Cardiac fibroblast (primary cell): ENCODE measurements around the gene KL.

ENCODE experiments used
- DNase-seq, 2 donors: peaks; one replicate each; pipeline versions ENCODE4 v3.0.0 to v3.0.0-alpha.2; 2010; ENCODE audit warnings: low read depth in 2 of 2
- H3K4me3 ChIP-seq, 2 donors: replicated peaks in 1 of 2; 1 replicate in 1 of 2; 2 replicates in 1 of 2; pipeline ENCODE4 v1.5.1; 2011; ENCODE audit warnings: low read depth in 2 of 2, low read length in 2 of 2, mild to moderate bottlenecking in 2 of 2, moderate library complexity in 1 of 2
- TF ChIP-seq, protein P1 (sequence below): IDR thresholded peaks from one replicate; pipeline ENCODE4 v1.5.1; 2011; ENCODE audit warnings: low read depth, mild to moderate bottlenecking, low read length, inconsistent platforms

KL gene

GRCh38 chr13:33003458-33004019 lies 12.7 kb upstream of the KL start:
- no peak for DNase-seq
- H3K4me3 ChIP-seq = no peak overlapping the region
- TF ChIP-seq, protein P1, sequence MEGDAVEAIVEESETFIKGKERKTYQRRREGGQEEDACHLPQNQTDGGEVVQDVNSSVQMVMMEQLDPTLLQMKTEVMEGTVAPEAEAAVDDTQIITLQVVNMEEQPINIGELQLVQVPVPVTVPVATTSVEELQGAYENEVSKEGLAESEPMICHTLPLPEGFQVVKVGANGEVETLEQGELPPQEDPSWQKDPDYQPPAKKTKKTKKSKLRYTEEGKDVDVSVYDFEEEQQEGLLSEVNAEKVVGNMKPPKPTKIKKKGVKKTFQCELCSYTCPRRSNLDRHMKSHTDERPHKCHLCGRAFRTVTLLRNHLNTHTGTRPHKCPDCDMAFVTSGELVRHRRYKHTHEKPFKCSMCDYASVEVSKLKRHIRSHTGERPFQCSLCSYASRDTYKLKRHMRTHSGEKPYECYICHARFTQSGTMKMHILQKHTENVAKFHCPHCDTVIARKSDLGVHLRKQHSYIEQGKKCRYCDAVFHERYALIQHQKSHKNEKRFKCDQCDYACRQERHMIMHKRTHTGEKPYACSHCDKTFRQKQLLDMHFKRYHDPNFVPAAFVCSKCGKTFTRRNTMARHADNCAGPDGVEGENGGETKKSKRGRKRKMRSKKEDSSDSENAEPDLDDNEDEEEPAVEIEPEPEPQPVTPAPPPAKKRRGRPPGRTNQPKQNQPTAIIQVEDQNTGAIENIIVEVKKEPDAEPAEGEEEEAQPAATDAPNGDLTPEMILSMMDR = no peak

DNA sequence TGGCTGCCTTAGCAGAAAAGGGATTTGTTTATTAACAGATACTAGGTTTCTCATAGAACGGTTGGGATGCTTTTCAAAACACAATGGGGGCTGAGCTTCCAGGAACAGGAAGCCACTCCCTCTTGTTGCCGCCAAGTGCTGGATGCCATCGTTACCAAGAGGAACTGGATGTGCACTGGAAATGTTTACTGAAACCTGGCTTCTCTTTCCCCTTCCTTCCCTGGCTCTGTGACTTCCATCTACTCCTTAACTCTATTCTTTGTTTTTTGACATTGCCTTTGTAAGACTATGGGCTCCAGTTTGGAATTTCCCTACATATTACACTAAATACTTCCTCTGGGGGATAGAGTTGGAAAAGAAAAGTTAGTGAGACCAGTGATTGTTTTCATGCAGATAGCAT lies 11.7 kb upstream of the KL start:
- TF ChIP-seq, protein P1 = no peak
- peak; percentile 43 to 78 for DNase-seq
- H3K4me3 ChIP-seq = no peak overlapping the region

DNA sequence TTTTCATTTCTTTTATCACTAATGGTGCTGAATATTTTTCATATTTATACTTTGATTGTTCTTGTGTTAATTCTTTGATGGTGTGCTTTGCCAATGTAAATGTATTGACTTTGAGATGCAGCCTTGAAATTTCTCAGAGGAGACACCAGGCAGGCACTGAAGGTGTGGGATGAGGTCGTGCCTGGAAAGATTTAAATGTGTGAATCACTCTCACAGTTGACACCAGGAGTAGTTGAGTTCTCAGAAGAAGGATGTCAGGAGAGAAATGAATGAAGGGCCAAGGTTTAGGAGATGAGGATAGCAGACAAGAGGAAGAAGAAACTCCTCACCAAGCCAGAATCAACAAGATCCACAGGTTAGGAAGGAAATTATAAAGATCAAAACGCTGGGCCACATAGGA lies 10.1 kb upstream of the KL start:
- DNase-seq = no peak
- TF ChIP-seq, protein P1 = no peak
- H3K4me3 ChIP-seq = no peak overlapping the region

- H3K4me3 ChIP-seq = no peak overlapping the region
- TF ChIP-seq, protein P1 = no peak
- DNase-seq = no peak
These were observed 9.6 kb upstream of the KL start for GRCh38 chr13:33006638-33007037.

GRCh38 chr13:33007237-33007636 lies 9.0 kb upstream of the KL start:
- DNase-seq = no peak
- no peak overlapping the region for H3K4me3 ChIP-seq
- TF ChIP-seq, protein P1 = no peak

- DNase-seq = no peak
- TF ChIP-seq, protein P1 = no peak
- no peak overlapping the region for H3K4me3 ChIP-seq
These were observed 8.3 kb upstream of the KL start for GRCh38 chr13:33007950-33008349.
